Measurements from ENCODE around the gene PPP1R16B. TPM values are rescaled to one million over a fixed set of nuclear protein-coding genes. Genes with fewer than 3 reads are reported as not detected.

The PPP1R16B gene
- total RNA-seq, 2 donors from 2014 or later: 7.3 to 8.9 TPM

DNA sequence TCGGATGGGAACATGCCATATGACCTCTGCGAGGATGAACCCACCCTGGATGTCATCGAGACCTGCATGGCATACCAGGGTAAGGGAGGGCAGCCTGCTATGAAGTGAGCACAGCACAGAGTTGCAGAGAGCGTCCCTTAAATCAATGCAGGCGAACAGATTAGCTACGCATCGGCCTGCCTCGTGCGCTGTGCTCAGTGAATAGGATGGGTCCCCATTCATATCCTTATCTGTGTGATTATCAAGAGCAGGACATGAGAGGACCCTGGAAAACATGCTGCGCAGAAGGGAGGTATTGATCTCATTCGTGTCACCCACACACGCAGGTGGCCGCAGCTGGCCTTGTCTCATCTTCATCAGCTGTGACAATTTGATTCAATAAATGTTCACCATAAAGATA is 95.1 kb downstream of the PPP1R16B start:
- ATAC-seq (ENCODE audit: insufficient number of reproducible peaks, low FRiP score, low read depth) (no peak), DNase-seq (ENCODE audit: low spot score) (no peak)
- TF ChIP-seq, protein P1, sequence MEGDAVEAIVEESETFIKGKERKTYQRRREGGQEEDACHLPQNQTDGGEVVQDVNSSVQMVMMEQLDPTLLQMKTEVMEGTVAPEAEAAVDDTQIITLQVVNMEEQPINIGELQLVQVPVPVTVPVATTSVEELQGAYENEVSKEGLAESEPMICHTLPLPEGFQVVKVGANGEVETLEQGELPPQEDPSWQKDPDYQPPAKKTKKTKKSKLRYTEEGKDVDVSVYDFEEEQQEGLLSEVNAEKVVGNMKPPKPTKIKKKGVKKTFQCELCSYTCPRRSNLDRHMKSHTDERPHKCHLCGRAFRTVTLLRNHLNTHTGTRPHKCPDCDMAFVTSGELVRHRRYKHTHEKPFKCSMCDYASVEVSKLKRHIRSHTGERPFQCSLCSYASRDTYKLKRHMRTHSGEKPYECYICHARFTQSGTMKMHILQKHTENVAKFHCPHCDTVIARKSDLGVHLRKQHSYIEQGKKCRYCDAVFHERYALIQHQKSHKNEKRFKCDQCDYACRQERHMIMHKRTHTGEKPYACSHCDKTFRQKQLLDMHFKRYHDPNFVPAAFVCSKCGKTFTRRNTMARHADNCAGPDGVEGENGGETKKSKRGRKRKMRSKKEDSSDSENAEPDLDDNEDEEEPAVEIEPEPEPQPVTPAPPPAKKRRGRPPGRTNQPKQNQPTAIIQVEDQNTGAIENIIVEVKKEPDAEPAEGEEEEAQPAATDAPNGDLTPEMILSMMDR (IDR thresholded peaks at IDR 0.05): no peak
- Histone ChIP-seq H3K9me3 (peaks cover 5% of the 10 kb centered on the region), H3K4me3 (no peak overlapping the region), H3K27me3 (replicated peaks; ENCODE audit: insufficient read depth) (no peaks in the 10 kb centered on the region), H3K36me3 (no peaks in the 10 kb centered on the region), H3K27ac (no peak overlapping the region), H3K4me1 (ENCODE audit: control insufficient read depth in 1 of 2, low read depth in 2 of 2) (no peaks in the 10 kb centered on the region)

DNA sequence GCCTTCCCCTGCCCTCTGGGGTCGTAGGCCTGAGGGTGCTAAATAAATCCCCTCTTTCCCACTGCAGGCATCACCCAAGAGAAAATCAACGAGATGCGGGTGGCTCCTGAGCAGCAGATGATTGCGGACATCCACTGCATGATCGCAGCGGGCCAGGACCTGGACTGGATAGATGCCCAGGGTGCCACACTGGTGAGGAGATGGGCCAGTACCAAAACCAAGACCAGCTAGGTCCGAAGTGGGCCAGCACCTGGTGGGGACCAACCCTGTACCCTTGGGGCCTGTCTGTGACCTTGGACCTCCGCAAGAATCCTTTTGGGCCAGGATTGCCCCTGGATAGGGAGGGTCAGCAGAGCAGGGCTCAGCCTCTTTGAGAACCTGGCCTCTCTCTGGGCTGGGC is 97.1 kb downstream of the PPP1R16B start:
- H3K9me3 ChIP-seq: peaks cover 5% of the 10 kb centered on the region
- DNase-seq (ENCODE audit: low spot score): no peak
- no peaks in the 10 kb centered on the region for H3K4me1 ChIP-seq (ENCODE audit: control insufficient read depth in 1 of 2, low read depth in 2 of 2)
- no peak overlapping the region for H3K4me3 ChIP-seq
- TF ChIP-seq, protein P1 (IDR thresholded peaks at IDR 0.05): no peak
- H3K36me3 ChIP-seq: no peaks in the 10 kb centered on the region
- H3K27me3 ChIP-seq (replicated peaks; ENCODE audit: insufficient read depth): no peaks in the 10 kb centered on the region
- no peak for ATAC-seq (ENCODE audit: insufficient number of reproducible peaks, low FRiP score, low read depth)
- H3K27ac ChIP-seq: no peak overlapping the region

DNA sequence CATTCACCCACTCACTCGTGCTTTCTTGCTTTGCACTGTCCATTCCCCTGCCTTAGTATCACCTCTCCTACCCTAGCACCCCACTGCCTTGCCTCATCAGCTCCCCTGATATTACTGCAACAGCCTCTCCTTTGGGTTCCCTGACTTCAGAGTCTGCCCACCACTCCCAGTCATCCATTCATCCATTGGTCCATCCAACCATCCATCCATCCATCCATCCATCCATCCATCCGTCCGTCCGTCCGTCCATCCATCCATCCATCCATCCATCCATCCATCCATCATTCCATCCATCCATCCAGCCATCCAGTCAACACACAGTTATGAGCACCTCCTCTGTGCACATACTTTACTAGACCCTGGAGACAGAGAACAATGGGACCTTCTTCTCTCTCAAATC is 97.8 kb downstream of the PPP1R16B start:
- Histone ChIP-seq H3K27me3 (replicated peaks; ENCODE audit: insufficient read depth) (no peaks in the 10 kb centered on the region), H3K4me3 (no peak overlapping the region), H3K36me3 (no peaks in the 10 kb centered on the region), H3K4me1 (ENCODE audit: control insufficient read depth in 1 of 2, low read depth in 2 of 2) (no peaks in the 10 kb centered on the region), H3K27ac (no peak overlapping the region), H3K9me3 (peaks cover 5% of the 10 kb centered on the region)
- no peak for DNase-seq (ENCODE audit: low spot score)
- TF ChIP-seq, protein P1 (IDR thresholded peaks at IDR 0.05): no peak
- no peak for ATAC-seq (ENCODE audit: insufficient number of reproducible peaks, low FRiP score, low read depth)

DNA sequence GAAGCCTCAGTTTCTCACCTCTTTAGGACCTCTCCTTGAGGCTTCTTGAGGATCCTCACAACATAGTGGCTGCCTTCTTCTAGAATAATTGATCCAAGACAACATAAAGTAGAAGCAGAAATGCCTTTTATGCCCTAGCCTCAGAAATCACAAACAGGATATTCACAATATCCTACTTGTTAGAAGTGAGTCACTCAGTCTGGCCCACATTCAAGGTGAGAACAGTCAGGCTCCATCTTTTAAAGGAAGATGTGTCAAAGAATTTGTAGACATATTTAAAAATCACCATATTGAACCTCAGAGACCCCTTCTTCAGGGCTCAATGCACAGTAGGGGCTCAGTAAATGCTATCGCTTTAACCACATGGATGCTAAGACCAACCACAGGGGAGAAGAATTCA is 99.9 kb downstream of the PPP1R16B start:
- Histone ChIP-seq H3K4me3 (no peak overlapping the region), H3K27me3 (replicated peaks; ENCODE audit: insufficient read depth) (no peaks in the 10 kb centered on the region), H3K9me3 (peaks cover 5% of the 10 kb centered on the region), H3K4me1 (ENCODE audit: control insufficient read depth in 1 of 2, low read depth in 2 of 2) (no peaks in the 10 kb centered on the region), H3K27ac (no peak overlapping the region), H3K36me3 (no peaks in the 10 kb centered on the region)
- ATAC-seq (ENCODE audit: insufficient number of reproducible peaks, low FRiP score, low read depth) (no peak), DNase-seq (ENCODE audit: low spot score) (no peak)
- TF ChIP-seq, protein P1 (IDR thresholded peaks at IDR 0.05): no peak

DNA sequence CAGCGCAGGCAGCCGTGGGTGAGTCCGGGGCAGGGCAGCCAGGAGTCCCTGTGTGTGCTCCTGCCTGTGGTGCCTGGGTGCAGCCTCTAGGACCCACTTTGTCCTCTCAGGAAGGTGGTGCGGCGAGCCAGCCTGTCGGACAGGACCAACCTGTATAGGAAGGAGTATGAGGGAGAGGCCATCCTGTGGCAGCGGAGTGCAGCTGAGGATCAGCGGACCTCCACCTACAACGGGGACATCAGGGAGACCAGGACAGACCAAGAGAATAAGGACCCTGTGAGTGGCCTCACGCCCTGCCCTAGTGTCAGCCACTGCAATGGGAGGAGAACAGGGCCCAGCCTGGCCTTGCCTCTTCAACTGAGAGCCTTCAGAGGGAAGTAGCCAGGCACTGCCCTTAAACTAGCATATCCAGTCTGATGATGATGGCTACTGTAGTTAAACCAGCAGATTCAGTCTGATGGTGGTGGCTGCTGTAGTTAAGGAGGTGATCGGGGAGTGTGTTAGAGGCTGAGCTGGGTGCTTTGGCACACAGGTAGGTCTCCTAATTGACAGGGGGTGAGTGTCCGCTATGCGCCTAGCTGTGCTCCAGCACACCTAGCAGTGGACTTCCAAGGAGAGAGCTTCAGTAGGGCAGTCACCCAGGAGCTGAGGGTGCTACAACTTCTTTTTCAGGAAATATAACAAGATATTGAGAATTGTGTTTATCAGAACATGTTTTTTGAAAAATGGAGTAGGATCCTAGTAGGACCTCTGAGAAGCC is 102.6 kb downstream of the PPP1R16B start:
- DNase-seq (ENCODE audit: low spot score) (no peak), ATAC-seq (ENCODE audit: insufficient number of reproducible peaks, low FRiP score, low read depth) (no peak)
- TF ChIP-seq, protein P1 (IDR thresholded peaks at IDR 0.05): no peak
- Histone ChIP-seq H3K36me3 (no peaks in the 10 kb centered on the region), H3K4me3 (no peak overlapping the region), H3K9me3 (peaks cover 5% of the 10 kb centered on the region), H3K27me3 (replicated peaks; ENCODE audit: insufficient read depth) (no peaks in the 10 kb centered on the region), H3K4me1 (ENCODE audit: control insufficient read depth in 1 of 2, low read depth in 2 of 2) (no peaks in the 10 kb centered on the region), H3K27ac (no peak overlapping the region)

All from thoracic aorta (tissue), 2 donors.